Suprapubic skin (tissue), 4 donors: ENCODE measurements around the gene TMEM109.

ENCODE experiments used
- POLR2A ChIP-seq, 2 donors: fragments of 450-650 bp; IDR thresholded peaks; one replicate each; pipeline ENCODE4 v1.6.1; 2017; ENCODE audit warnings: antibody characterized with exemption in 2 of 2, mild to moderate bottlenecking in 2 of 2, moderate library complexity in 2 of 2
- POLR2AphosphoS5 ChIP-seq, 3 donors: sonication (generic); formaldehyde crosslinking; IDR thresholded peaks; one replicate each; pipeline ENCODE4 v1.6.1; 2017; ENCODE audit warnings: antibody characterized with exemption in 3 of 3
- TF ChIP-seq, protein P1 (sequence below), 2 donors: fragments of 200-600 bp in 1 of 2; fragments of 450-650 bp in 1 of 2; sonication (generic) in 1 of 2; IDR thresholded peaks; one replicate each; pipeline ENCODE4 v1.5.1; 2016 to 2019; ENCODE audit warnings: antibody characterized with exemption in 2 of 2, mild to moderate bottlenecking in 1 of 2, moderate library complexity in 1 of 2

DNA sequence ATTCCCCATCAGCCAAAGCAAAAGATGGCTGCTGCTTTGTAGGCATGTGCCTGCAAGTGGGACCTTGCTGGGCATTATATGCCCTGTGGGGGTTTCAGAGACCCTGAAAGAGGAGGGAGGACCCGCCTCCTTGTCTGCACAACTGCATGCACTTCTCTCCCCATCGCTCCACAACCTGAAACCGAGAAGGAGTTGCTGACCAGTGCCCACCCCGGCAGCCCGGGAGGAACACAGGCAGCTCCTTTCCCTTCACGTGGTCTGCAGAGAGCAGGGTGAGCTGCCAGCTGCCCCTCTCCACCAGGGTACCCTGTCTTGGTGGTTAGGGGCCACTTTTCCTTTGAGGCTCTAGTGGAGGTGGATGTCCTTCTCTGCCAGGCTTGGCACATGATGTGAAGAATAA lies 8.9 kb downstream of the TMEM109 start:
- TF ChIP-seq, protein P1, sequence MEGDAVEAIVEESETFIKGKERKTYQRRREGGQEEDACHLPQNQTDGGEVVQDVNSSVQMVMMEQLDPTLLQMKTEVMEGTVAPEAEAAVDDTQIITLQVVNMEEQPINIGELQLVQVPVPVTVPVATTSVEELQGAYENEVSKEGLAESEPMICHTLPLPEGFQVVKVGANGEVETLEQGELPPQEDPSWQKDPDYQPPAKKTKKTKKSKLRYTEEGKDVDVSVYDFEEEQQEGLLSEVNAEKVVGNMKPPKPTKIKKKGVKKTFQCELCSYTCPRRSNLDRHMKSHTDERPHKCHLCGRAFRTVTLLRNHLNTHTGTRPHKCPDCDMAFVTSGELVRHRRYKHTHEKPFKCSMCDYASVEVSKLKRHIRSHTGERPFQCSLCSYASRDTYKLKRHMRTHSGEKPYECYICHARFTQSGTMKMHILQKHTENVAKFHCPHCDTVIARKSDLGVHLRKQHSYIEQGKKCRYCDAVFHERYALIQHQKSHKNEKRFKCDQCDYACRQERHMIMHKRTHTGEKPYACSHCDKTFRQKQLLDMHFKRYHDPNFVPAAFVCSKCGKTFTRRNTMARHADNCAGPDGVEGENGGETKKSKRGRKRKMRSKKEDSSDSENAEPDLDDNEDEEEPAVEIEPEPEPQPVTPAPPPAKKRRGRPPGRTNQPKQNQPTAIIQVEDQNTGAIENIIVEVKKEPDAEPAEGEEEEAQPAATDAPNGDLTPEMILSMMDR (IDR thresholded peaks at IDR 0.05), result no peak
- TF ChIP-seq POLR2A (IDR thresholded peaks at IDR 0.05), result no peak
- no peak for TF ChIP-seq POLR2AphosphoS5 (IDR thresholded peaks at IDR 0.05)
